C4-2B (cell line): ENCODE measurements around the gene ENO4.

ENCODE experiments used
- H3K27ac ChIP-seq: fragments of 450-650 bp; 2 replicates; pipeline ENCODE4 v1.5.1; 2017
- ZFX ChIP-seq: fragments of 450-650 bp; IDR thresholded peaks from 2 replicates; pipeline ENCODE4 v1.6.1; 2017
- TF ChIP-seq, protein P1 (sequence below): fragments of 450-650 bp; conservative IDR thresholded peaks from 2 replicates; pipeline ENCODE4 v1.5.1; 2017; ENCODE audit warnings: mild to moderate bottlenecking

Gene ENO4

DNA sequence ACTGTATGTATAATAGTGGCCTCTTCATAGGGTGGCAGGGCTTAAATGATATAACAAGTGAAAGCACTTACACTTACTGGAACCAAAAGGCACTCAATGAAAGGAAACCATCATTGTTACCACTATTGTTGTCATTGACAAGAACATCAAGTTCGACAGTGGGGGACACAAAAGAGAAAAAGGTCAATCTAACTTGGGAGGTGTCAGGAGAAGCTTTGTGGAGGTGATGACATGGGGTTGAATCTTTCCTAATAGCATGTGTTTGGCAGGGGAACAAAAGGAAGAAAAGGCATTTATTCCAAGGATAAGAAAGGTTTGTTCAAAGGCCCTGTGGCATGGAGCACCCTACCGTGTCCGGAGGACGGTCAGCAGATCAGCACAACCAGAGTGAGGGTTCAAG is 18.2 kb upstream of the ENO4 start:
- H3K27ac ChIP-seq, result no peak overlapping the region
- TF ChIP-seq, protein P1, sequence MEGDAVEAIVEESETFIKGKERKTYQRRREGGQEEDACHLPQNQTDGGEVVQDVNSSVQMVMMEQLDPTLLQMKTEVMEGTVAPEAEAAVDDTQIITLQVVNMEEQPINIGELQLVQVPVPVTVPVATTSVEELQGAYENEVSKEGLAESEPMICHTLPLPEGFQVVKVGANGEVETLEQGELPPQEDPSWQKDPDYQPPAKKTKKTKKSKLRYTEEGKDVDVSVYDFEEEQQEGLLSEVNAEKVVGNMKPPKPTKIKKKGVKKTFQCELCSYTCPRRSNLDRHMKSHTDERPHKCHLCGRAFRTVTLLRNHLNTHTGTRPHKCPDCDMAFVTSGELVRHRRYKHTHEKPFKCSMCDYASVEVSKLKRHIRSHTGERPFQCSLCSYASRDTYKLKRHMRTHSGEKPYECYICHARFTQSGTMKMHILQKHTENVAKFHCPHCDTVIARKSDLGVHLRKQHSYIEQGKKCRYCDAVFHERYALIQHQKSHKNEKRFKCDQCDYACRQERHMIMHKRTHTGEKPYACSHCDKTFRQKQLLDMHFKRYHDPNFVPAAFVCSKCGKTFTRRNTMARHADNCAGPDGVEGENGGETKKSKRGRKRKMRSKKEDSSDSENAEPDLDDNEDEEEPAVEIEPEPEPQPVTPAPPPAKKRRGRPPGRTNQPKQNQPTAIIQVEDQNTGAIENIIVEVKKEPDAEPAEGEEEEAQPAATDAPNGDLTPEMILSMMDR, result no peak
- no peak for TF ChIP-seq ZFX

DNA sequence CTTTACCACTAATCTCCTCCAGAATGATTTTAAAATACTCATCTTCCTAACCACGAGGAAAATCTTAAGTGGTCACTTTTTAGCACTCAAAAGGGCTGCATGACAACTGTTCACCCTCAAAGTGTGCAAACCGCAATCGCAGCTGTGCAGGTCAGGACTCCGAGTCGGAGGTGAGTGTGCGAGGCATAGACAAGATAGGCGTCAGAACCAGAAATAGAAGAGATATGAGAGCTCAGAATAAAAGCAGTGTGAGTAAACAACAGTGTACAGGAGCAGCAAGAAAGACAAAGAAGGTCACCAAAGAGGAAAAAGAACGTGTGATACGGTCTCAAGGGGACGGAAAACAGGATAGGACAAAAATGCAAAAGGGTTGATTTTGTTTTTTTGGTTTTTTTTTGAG is 17.5 kb upstream of the ENO4 start:
- H3K27ac ChIP-seq, result no peak overlapping the region
- no peak for TF ChIP-seq ZFX
- TF ChIP-seq, protein P1, result no peak

DNA sequence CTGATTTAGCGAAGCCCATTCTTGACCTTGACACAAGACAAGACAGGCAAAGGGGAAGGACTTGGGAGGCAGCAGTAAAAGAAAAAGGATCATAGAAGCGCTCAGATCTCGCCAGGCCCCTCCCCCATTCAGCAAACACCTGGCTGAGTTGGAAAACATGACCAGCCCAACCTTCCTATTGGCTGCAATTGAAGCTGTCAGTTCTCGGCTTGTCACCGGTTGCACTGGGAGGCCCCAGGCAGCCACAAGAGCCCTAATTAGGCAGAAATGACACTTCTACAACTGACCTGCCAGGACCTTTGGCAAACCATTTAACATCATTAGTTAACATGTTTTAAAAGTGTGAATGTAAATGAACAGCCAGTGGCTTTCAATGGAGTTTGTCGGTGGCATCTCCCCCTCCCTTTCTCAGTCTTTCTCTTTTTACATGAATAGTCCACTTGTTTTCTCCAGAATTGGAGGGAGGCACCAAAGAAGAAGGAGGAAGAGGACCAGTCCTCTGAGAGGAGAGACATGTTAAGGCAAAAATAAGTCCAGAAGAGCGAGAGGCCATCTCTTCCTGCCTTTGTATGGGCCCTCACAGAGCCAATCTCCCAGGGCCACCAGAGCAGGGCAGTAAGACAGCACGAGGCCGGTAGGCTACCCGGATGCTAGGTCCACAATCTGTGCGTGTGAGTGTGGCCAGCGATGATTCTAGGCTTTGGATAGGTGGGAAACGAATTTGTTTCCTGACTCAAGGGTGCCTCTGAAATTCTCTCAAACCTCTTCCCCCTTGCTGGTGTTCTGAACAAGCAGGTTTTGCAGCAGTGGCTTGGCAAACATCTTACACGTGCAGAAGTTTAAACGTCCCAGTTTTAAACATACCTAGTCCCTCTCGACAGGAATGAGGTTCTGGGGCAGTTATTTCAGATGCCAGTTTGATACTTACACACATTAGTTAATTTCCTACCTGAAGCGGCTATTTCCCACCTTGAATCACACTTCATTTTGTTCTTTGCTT is 15.0 kb upstream of the ENO4 start:
- no peak for TF ChIP-seq ZFX
- TF ChIP-seq, protein P1, result no peak
- no peak overlapping the region for H3K27ac ChIP-seq

DNA sequence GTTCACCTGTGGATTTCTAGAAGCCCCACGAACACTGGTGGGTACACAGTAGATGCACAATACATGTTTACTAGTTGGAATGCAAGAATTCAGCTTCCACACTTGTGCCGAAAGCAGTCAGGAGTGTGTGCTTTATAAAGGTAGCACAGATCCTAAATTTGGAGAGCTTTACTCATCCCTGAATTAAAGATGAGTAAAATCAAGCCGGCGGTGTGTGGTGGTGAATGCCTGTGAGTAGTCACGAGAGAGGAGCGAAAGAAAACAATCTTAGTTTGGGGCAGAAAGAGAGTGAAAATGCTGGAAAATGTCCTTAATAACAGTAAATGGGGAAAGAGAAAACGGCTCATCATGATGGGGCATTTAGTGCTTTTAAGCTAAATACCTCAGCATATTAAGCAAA is 13.6 kb upstream of the ENO4 start:
- no peak for TF ChIP-seq ZFX
- TF ChIP-seq, protein P1, result no peak
- no peak overlapping the region for H3K27ac ChIP-seq

DNA sequence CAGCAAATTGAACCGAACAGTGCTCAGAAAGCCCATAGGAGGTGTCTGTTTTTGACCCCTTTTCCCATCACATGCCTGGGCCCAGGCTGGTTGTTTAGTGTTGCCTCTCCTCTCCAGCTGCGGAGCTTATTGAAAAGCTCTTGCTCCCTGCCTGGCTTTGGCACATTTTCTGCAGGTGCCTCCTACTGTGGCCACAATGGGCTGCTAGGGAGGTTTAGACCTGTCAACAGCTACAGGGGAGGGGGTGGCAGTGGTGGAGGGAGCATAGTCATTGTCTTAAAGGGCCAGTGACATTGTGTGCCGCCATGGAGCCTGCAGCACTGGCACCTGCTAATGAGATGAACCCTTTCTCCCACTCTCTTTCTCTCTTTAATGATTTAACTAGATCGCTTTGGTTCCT is 13.2 kb upstream of the ENO4 start:
- no peak overlapping the region for H3K27ac ChIP-seq
- no peak for TF ChIP-seq ZFX
- TF ChIP-seq, protein P1, result no peak

DNA sequence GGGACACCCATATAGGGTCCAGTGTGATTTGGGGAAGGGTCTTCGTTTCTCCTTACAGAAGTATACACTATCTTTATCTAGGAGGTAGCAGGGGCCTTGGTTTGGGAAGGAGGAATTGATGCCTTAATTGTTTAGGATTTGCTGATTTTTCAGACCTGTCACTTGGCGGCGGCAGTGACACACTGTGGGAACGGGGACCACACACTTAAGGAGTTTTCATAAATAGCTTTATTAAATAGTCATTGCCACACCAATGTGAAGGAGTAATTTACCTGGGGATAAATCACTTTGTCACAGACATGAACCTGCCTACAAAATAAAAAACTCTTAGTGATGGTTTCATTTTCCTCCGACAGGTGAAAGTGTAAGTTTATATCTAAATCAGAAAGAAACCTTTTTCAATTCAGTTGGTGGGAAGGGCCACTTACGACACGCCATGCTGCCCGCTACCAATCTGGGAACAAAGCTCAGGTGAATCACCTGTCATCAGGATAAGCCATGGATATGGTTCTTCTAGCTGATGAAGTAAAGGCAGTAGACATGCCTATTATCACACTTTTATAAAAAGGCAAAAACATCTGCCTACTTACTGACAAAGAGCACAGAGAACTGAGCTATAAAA is 12.3 kb upstream of the ENO4 start:
- H3K27ac ChIP-seq, result no peak overlapping the region
- no peak for TF ChIP-seq ZFX
- TF ChIP-seq, protein P1, result no peak

DNA sequence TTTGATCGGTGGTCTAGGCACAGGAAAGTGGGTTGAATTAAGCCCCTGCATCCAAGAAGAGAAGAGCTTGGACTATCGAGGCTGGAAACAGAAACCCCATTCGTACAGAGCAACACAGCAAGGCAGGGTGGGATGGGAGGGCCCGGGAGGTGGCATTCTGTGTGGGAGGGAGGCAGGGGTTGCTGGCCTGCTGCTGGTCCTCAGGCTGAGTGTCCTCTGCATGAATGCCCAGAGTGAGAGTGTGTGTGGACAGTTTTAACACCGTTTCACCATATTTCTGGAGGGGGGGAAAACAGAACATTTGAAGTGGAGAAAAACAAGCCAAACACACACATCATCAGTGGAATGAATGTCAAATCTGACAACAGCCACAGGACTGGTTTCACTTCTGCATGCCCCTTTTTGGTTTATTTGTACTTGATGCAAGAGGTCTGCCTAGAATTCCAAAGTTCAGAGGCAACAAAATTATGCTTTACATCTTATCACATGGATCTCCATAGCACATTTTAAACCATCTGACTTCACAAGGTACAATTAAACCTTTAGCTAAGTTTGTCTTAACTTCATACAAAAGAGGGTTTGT is 11.1 kb upstream of the ENO4 start:
- no peak overlapping the region for H3K27ac ChIP-seq
- TF ChIP-seq, protein P1, result no peak
- TF ChIP-seq ZFX, result no peak
